Measurements from ENCODE around the gene INSR.

GRCh38 chr19:7219056-7219455 lies 75.2 kb downstream of the INSR start:
- TF ChIP-seq, protein P1, sequence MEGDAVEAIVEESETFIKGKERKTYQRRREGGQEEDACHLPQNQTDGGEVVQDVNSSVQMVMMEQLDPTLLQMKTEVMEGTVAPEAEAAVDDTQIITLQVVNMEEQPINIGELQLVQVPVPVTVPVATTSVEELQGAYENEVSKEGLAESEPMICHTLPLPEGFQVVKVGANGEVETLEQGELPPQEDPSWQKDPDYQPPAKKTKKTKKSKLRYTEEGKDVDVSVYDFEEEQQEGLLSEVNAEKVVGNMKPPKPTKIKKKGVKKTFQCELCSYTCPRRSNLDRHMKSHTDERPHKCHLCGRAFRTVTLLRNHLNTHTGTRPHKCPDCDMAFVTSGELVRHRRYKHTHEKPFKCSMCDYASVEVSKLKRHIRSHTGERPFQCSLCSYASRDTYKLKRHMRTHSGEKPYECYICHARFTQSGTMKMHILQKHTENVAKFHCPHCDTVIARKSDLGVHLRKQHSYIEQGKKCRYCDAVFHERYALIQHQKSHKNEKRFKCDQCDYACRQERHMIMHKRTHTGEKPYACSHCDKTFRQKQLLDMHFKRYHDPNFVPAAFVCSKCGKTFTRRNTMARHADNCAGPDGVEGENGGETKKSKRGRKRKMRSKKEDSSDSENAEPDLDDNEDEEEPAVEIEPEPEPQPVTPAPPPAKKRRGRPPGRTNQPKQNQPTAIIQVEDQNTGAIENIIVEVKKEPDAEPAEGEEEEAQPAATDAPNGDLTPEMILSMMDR (conservative IDR thresholded peaks at IDR 0.05; ENCODE audit: low read depth, low read length), result no peak
- TF ChIP-seq EZH2 (IDR thresholded peaks at IDR 0.05; ENCODE audit: low read length, unreplicated experiment), result no peak
